ENCODE measurements around the gene ACTR1A. TPM values are rescaled to one million over a fixed set of nuclear protein-coding genes. Genes with fewer than 3 reads are reported as not detected.

Gene ACTR1A
- total and polyA plus RNA-seq, 2 donors (not counting 1 experiment from before 2014, with no cell fraction given): 38.3 to 58.3 TPM

DNA sequence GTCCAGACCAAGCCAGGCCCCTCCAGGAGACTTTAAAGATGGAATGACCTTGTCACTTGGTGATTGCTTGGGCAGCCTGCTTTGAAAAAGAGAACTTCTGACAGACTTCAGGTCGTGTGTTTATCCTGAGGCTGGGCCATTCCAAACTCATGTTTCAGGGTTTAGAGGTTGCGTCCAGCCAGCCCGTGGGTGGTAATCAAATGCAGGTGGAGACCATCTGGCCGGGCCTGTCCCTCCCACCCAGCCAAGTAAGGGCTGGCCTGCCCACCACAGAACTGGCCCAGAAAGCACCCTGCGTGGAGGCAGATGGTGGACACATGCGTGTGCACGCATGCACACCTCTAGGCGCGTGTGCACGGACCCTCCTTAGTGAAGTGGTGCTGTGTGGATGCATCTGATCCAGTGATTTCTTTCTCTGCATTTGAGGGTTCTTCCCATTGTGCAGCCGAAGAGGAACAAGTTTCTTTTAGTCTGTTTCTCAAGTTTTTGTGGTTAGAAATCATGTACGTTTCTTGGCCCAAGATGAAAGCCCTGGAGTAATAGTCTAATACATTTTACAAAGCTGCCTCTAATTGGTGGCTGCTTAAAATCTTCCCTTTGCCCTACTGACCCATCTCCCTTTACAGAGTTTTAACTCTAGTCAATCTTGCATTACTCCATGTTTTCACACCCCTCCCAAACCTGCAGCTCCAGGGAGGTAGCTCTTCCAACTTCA lies 44.3 kb upstream of the ACTR1A start:
- POLR2A ChIA-PET: no interaction called here
- 82% methylated on average over 7 of the region's 12 CpGs for WGBS (ENCODE audit: insufficient coverage)
- H3K9me3 Mint-ChIP-seq (ENCODE audit: insufficient read depth): no peaks in the 10 kb centered on the region
- CTCF ChIA-PET: interaction anchor here (0.9 kb wide), 1 partner anchor 36 kb away, joined by 4 read pairs; no protein-coding TSS in a partner anchor
- H2AFZ ChIP-seq (ENCODE audit: insufficient read depth, low read depth, low read length, poor library complexity, severe bottlenecking): no peak overlapping the region
- no peak overlapping the region for H3K4me2 ChIP-seq (replicated peaks; ENCODE audit: low read depth, low read length, poor library complexity, severe bottlenecking)
- intact Hi-C loops (cut with micrococcal nuclease): no loop called here
- H3K4me1 ChIP-seq (ENCODE audit: control insufficient read depth in 2 of 2, insufficient read depth in 2 of 2, low read length in 2 of 2): no peaks in the 10 kb centered on the region
- no peaks in the 10 kb centered on the region for H3K27me3 Mint-ChIP-seq
- no peak overlapping the region for H3K4me3 ChIP-seq (ENCODE audit: control extremely low read depth in 1 of 5, extremely low read depth in 1 of 5, insufficient read depth in 1 of 5, low read depth in 2 of 5, low read length in 4 of 5)
- no peak overlapping the region for H3K4me3 Mint-ChIP-seq
- peaks cover 7% of the 10 kb centered on the region for H3K4me1 Mint-ChIP-seq
- TF ChIP-seq, protein P1, sequence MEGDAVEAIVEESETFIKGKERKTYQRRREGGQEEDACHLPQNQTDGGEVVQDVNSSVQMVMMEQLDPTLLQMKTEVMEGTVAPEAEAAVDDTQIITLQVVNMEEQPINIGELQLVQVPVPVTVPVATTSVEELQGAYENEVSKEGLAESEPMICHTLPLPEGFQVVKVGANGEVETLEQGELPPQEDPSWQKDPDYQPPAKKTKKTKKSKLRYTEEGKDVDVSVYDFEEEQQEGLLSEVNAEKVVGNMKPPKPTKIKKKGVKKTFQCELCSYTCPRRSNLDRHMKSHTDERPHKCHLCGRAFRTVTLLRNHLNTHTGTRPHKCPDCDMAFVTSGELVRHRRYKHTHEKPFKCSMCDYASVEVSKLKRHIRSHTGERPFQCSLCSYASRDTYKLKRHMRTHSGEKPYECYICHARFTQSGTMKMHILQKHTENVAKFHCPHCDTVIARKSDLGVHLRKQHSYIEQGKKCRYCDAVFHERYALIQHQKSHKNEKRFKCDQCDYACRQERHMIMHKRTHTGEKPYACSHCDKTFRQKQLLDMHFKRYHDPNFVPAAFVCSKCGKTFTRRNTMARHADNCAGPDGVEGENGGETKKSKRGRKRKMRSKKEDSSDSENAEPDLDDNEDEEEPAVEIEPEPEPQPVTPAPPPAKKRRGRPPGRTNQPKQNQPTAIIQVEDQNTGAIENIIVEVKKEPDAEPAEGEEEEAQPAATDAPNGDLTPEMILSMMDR (IDR thresholded peaks at IDR 0.05): no peak
- no peak for TF ChIP-seq EZH2 (IDR thresholded peaks at IDR 0.05; ENCODE audit: borderline replicate concordance, insufficient read depth, low read depth, low read length, poor library complexity, severe bottlenecking)
- no peak overlapping the region for H3K9ac ChIP-seq (ENCODE audit: low read length)
- H4K20me1 ChIP-seq (ENCODE audit: control insufficient read depth, insufficient read depth, low read length, poor library complexity, severe bottlenecking): peaks cover 6% of the 10 kb centered on the region
- no peaks in the 10 kb centered on the region for H3K9me3 ChIP-seq (ENCODE audit: control extremely low read depth in 1 of 3, control insufficient read depth in 2 of 3, insufficient read depth in 1 of 3, low read length in 2 of 3)
- no peak overlapping the region for H3K27ac Mint-ChIP-seq
- H3K27ac ChIP-seq (ENCODE audit: low read length in 2 of 2): no peak overlapping the region
- H3K36me3 ChIP-seq (replicated peaks in 1 of 2; ENCODE audit: control extremely low read depth in 1 of 2, control insufficient read depth in 1 of 2, extremely low read depth in 1 of 2, insufficient read depth in 2 of 2, low read length in 1 of 2): peaks cover 0 to 8% of the 10 kb centered on the region in 2 experiments
- ATAC-seq (ENCODE audit: low read depth) (no peak), DNase-seq (no peak)
- H3K79me2 ChIP-seq (ENCODE audit: control insufficient read depth, insufficient read depth, low read length): peaks cover 15% of the 10 kb centered on the region
- H3K27me3 ChIP-seq (replicated peaks in 1 of 4; ENCODE audit: control extremely low read depth in 1 of 4, control insufficient read depth in 3 of 4, insufficient read depth in 4 of 4, low read length in 3 of 4): no peaks in the 10 kb centered on the region

DNA sequence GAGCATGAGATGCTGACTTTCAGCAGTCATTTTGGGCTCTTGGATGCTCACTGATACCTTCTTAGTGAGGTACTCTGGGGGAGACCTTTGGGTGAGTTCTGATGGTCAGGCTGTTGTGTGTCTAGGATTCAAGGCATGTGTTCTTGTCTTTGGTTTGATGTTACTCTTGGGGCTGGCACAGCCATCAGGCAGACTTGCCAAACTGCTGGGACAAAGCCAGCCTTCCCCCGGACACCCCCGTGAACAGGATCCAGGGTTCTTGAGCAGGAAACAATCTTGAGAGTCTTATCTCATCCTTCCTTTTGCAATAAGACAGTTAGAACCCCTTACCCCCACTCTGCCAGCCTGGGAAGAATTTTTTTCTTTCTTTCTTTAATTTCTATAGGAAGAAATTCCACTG lies 43.5 kb upstream of the ACTR1A start:
- Histone ChIP-seq H3K9me3 (ENCODE audit: control extremely low read depth in 1 of 3, control insufficient read depth in 2 of 3, insufficient read depth in 1 of 3, low read length in 2 of 3) (no peaks in the 10 kb centered on the region), H2AFZ (ENCODE audit: insufficient read depth, low read depth, low read length, poor library complexity, severe bottlenecking) (no peak overlapping the region), H3K4me3 (ENCODE audit: control extremely low read depth in 1 of 5, extremely low read depth in 1 of 5, insufficient read depth in 1 of 5, low read depth in 2 of 5, low read length in 4 of 5) (no peak overlapping the region), H3K27me3 (replicated peaks in 1 of 4; ENCODE audit: control extremely low read depth in 1 of 4, control insufficient read depth in 3 of 4, insufficient read depth in 4 of 4, low read length in 3 of 4) (no peaks in the 10 kb centered on the region), H3K79me2 (ENCODE audit: control insufficient read depth, insufficient read depth, low read length) (peaks cover 15% of the 10 kb centered on the region), H3K9ac (ENCODE audit: low read length) (no peak overlapping the region), H4K20me1 (ENCODE audit: control insufficient read depth, insufficient read depth, low read length, poor library complexity, severe bottlenecking) (peaks cover 6% of the 10 kb centered on the region), H3K4me2 (replicated peaks; ENCODE audit: low read depth, low read length, poor library complexity, severe bottlenecking) (no peak overlapping the region), H3K27ac (ENCODE audit: low read length in 2 of 2) (no peak overlapping the region), H3K4me1 (ENCODE audit: control insufficient read depth in 2 of 2, insufficient read depth in 2 of 2, low read length in 2 of 2) (no peaks in the 10 kb centered on the region), H3K36me3 (replicated peaks in 1 of 2; ENCODE audit: control extremely low read depth in 1 of 2, control insufficient read depth in 1 of 2, extremely low read depth in 1 of 2, insufficient read depth in 2 of 2, low read length in 1 of 2) (peaks cover 0 to 5% of the 10 kb centered on the region in 2 experiments)
- DNase-seq (no peak), ATAC-seq (ENCODE audit: low read depth) (no peak)
- Mint-ChIP-seq H3K27me3 (no peaks in the 10 kb centered on the region), H3K27ac (no peak overlapping the region), H3K4me1 (peaks cover 7% of the 10 kb centered on the region), H3K4me3 (no peak overlapping the region), H3K9me3 (ENCODE audit: insufficient read depth) (no peaks in the 10 kb centered on the region)
- WGBS (ENCODE audit: insufficient coverage): 29% methylated on average over 2 of the region's 2 CpGs
- intact Hi-C loops (cut with micrococcal nuclease): no loop called here
- ChIA-PET CTCF (no interaction called here), POLR2A (no interaction called here)
- TF ChIP-seq EZH2 (IDR thresholded peaks at IDR 0.05; ENCODE audit: borderline replicate concordance, insufficient read depth, low read depth, low read length, poor library complexity, severe bottlenecking): no peak
- TF ChIP-seq, protein P1 (IDR thresholded peaks at IDR 0.05): no peak
